ELR (cell line): ENCODE measurements around the gene NAPG.
"Not testable (repeated sequence)": the region's sequence is repeated elsewhere in the genome, so short reads cannot be mapped to it uniquely, and the experiment has no call there.

Source experiments
- DNase-seq: peaks from one replicate; pipeline ENCODE4 v3.0.0-alpha.2; 2015; ENCODE audit warnings: low read depth

NAPG gene

DNA sequence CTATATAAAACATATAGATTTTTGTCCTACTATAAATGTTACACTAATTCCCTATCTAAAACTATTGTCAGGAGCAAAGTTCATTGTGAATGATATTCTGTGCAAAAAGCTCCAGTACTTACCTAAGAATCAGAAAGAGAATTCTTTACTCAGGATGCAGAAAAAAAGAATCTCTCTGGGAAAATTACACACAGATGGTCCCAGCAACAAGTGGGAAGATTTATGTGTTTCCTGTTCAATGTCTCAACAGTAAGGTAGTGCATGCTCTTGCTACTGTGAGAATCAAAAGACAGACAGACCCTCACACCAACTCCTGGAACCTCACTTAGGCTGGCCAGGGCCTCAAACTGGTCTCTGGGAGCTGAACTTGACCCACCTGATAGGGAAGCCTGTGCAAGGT, 11.2 kb upstream of the NAPG start:
- no peak for DNase-seq

DNA sequence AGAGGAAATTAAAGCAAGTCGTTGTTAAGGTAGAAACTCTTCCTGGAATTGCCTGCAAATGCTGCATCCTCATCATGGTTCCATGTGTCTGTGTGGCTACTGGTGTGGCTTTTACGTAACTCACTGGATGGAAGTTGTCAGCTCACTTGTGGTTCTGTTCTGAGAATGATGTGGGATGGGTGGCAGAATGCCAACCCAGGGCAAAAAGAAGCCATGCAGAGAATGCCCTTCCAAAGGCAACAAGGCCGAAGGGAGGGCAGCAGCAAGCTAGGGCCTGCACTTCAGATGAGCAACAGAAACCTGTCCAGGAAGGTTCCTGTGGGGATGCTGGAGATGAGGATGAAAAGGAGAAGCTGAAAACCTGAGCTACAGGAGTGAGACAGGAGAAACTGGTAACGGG, 10.4 kb upstream of the NAPG start:
- no peak for DNase-seq

DNA sequence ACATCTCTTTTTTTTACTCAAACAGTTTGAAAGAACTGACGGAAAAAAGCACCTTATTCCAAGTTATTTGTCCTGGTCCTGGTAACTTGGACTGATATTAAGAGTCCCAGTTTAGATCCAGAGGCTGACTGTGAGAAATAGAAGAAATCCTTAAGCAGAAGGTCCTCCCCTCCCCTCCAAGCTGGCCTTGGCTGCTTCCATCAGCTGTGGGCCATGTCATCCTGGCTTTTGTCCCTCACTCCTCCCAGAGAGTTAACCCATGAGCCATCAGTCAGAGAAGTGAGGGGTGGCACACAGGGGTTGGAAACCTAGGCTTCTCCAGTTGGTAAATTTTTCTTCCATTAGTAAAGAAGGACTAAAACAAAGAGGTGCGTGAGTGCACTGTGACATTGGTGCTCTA, 9.7 kb upstream of the NAPG start:
- no peak for DNase-seq

DNA sequence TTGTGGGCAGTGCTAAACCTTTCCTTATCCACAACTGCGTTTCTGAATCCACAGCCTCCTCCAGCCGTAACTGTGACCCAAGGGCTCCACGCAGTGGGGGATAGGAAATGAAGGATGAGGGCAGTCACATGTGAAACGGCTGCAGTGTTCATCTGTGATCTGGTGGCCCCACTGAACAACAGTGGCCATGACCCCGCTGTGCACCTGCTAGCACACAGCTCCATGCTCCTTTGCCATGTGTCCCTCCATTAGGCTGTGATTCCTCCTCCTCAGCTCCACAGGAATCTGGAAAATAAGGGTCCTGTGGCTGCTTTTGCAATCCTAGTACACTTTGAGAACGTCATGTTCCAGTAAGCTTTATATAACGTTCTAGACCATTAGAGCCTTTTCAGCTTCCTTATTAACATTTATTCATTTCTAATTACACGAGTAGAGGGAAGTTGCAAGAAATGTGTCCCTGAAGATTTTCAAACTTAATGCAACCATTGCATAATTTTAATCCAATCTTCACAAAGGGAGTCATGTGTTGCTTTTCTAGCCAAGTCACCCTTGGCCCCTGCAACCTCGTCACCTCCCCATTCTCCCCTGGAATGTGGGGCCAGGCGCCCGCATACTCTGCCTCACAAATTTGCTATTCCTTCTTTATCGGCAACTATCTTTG, 7.1 kb upstream of the NAPG start:
- DNase-seq, result no peak

DNA sequence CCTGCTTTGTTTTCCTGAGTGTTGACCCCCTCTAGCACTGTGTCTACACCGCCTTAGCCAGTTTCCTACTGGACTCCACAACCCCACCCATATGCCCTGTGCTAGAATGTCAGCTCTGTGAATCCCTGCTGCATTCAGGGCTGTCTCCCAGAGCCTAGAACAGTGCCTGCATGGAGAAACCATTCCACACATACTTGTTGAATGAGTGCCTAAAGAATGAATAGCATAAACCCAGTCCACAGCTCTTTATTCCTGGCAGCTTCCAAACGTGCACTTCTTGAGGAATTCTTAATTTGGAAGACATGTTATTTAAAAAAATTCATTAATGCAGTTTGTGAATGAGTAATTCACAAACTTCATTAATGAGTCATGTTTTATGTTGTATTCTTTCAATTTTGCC, 6.5 kb upstream of the NAPG start:
- no peak for DNase-seq

DNA sequence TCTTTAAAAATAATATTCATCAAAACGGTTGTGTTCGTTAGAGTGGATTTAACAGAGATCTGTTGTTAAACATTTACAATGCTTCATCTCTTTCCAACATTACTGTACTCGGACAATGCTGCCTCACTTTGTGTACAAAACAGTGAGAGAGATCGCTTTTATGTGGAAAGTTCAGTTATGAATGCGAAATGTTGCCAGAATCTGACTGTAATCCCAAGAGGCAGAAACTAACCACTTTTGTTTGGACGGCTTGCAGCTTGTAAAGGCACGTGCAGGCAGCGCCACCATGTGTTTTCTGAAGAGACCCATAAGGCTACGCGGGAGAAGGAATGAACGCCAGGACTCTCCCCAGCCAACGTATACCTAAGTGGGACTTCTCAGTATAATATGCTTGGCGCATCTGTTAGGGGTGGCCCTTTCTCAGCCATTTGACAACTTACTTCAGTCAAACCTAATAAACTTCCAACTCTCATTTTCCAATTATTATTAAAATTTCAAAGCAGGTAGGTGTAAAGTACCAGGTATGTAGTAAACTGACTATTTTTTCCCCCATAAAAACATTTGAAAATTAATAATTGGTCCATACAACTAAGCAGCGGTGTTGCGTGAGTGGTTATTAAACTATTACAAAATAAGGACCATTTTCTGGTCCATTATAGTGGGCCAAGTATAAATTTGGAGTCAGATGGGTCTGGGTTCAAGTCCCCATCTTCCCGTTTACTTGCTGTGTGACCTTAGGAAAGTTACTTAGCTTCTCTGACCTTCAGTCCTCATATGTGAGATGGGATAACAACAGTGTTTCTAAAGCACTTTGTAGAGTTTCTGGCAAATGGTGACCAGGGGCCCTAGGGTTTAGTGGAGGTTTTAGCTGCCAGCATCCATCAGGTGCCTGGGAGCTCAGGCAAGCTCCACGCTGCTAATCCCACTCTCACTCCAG, 5.6 kb upstream of the NAPG start:
- DNase-seq, result peak; percentile 88

GRCh38 chr18:10521566-10521965, 4.3 kb upstream of the NAPG start:
- no peak for DNase-seq

DNA sequence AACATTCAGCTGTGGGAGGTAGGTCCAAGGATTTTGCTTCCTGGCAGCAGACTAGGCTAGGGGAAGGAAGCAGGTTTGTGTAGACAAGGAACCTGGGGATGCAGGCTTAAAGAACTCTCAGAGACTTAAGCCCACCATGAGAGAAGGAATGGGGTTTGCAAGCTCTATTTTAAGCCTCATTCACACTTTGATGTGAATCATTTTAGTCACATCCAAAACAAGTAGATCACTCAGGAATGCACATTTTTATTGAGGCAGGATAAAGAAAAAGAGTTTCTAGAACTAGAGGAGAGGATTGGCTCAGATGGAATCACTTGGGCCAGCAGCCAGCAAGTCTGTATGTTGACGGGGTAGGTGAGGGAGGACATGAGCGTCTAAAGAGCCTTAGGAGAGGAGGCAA, 3.3 kb upstream of the NAPG start:
- DNase-seq, result no peak

DNA sequence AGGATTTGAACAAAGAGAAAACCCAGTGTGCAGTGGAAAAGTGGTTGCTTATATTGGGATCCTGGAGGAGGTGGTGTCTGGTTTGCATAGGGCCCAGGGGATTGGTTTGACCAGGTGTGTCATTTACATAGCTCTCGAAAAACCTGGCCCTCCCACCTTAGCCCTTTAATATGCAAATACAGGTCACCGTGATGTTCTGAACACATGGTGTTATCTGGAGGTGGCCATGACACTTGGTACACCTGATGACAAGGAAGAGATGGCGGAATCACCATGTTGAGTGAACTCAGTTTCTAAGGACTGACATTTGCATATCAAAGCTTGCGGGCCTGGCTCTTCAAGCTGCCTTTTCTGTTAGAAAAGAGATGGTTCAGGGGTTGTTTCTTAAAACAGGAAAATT, 2.3 kb upstream of the NAPG start:
- DNase-seq, result no peak

GRCh38 chr18:10524507-10525370, 1.1 kb upstream of the NAPG start:
- peak; percentile 54 for DNase-seq

DNA sequence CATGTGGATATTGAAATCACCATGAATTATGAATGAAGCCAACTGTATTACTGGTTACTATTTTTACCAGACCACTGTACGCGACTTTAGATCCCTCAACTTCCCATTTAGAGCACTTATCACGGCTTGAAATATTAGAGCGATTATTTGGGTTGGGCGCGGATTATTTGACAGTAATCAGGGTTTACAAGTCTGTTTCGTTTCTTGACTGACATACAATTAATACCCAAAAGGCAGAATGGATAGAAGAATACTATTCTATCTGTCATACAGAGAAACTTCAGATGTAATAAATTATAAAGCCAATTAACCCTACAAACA, 496 bp upstream of the NAPG start:
- DNase-seq, result no peak

DNA sequence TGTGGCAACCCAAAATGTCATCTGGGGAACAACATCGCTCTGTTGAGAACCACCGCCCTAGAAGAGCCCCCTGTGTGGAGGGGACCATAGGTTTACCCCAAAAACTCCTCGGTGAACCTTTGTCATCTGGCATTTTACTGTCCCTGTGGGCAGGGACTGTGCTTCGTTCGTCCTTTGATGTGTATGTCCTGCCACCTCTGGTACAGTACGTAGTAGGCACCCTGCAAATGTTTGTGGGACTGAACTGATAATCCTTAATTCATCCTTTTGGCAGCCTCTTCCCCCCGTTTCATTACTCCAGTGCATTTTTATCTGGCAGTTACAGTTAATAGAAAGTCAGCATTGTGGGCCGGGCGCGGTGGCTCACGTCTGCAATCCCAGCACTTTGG, 728 bp downstream of the NAPG start:
- DNase-seq, result no peak

GRCh38 chr18:10528439-10528838, 2.6 kb downstream of the NAPG start:
- no peak for DNase-seq

GRCh38 chr18:10530002-10530401, 4.2 kb downstream of the NAPG start:
- DNase-seq, result no peak

- peak; percentile 26 for DNase-seq
Observed at GRCh38 chr18:10530852-10531251, 5.0 kb downstream of the NAPG start.

- DNase-seq, result no peak
Observed at GRCh38 chr18:10533111-10533510, 7.3 kb downstream of the NAPG start.

- peak; percentile 54 for DNase-seq
Observed at GRCh38 chr18:10536280-10536679, 10.5 kb downstream of the NAPG start.

DNA sequence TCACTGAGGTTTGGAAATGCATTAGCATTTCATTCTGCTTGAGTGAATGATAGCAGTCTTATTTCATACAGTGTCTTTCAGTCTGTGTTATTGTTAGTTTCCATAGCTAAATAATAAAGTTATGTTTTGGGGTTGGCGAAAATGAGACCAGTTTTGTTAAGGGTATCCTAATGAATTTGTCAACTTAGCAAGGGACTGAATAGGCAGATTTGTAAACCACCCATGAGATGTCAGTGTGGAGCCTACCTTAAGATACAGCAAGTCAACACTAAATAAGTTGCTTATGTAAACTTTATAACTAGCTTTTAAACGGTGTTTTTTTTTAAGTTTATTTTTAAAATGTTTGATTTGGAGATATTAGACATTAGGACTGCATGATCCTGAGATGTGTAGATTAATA, 11.9 kb downstream of the NAPG start:
- DNase-seq, result no peak

GRCh38 chr18:10539124-10539523, 13.3 kb downstream of the NAPG start:
- not testable (repeated sequence) for DNase-seq

GRCh38 chr18:10543277-10543676, 17.4 kb downstream of the NAPG start:
- no peak for DNase-seq

DNA sequence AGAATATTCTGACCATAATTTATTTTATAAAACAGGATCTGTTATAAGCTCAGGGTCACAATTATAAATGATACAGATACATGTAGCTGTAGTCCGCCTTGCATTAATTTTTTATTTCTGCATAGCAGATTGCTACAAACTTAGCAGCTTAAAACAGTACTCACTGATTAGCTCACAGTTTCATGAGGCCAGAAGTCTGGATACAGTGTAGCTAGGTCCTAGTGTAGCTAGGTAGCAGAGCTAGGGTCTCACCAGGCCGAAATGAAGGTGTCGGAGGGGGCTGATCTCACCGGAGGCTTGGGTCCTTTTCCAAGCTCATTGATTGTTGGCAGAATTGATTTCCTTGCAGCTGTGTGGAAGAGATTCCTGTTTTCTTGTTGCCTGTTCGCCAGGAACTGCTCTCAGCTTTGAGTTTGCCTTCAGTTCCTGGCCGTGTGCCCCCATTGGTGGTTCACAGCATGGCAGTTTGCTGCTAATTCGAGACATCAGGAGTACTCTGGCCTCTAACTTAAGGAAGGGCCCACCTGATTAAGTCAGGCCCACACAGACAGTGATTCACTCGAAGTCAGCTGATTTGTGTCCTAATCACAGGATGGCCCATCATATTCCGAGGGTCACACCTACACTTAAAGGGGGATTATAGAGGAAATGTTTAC, 18.4 kb downstream of the NAPG start:
- no peak for DNase-seq
